Panc1 (cell line): ENCODE data around the gene SAMD11. TPM values are rescaled to one million over a fixed set of nuclear protein-coding genes. Genes with fewer than 3 reads are reported as not detected.

Experiments used
- ATAC-seq: fragments of 200-7000 bp; cut with Tn5 transposase; 2 replicates; pipeline ENCODE4 v1.9.1; 2020; ENCODE audit warnings: mild to moderate bottlenecking, moderate library complexity
- BruUV-seq: library from RNA; stranded (reverse); fragments of 400-500 nt; replicated peaks from 2 replicates; lab custom pipeline; 2021; lab: Mats Ljungman, UMichigan
- CTCF ChIA-PET: fragments of 300-600 bp; sonication (Branson Sonifier 250); formaldehyde crosslinking; loops from one replicate; lab custom pipeline; 2022; ENCODE audit warnings: antibody characterized with exemption; lab: Charles Lee
- POLR2A ChIA-PET: fragments of 300-600 bp; sonication (Branson Sonifier 250); formaldehyde crosslinking; loops from one replicate; lab custom pipeline; 2022; ENCODE audit warnings: antibody characterized with exemption; lab: Charles Lee
- DNase-seq: peaks from one replicate; pipeline ENCODE4 v3.0.0-alpha.2; 2010; ENCODE audit warnings: low read depth, low spot score
- H3K27ac ChIP-seq: 2 replicates; pipeline ENCODE4 v1.5.1; 2011; ENCODE audit warnings: mild to moderate bottlenecking, low read length, inconsistent platforms
- H3K27me3 ChIP-seq: fragments of 200-500 bp; sonication (Bioruptor generic); 2 replicates; pipeline ENCODE4 v1.6.0; 2014; ENCODE audit warnings: low read length, inconsistent platforms; ENCODE audit not compliant: control insufficient read depth, insufficient read depth
- H3K36me3 ChIP-seq: fragments of 200-500 bp; sonication (Bioruptor generic); 2 replicates; pipeline ENCODE4 v1.5.1; 2014; ENCODE audit warnings: inconsistent platforms, mild to moderate bottlenecking, low read length, moderate library complexity; ENCODE audit not compliant: control insufficient read depth, insufficient read depth
- H3K4me1 ChIP-seq: 2 replicates; pipeline ENCODE4 v1.5.1; 2011; ENCODE audit warnings: inconsistent platforms, mild to moderate bottlenecking, low read length, moderate library complexity; ENCODE audit not compliant: control insufficient read depth, insufficient read depth
- H3K4me3 ChIP-seq, 2 experiments: 2 replicates each; pipeline ENCODE4 v1.5.1; 2011 to 2012; ENCODE audit warnings: low read depth in 2 of 2, low read length in 2 of 2, mild to moderate bottlenecking in 2 of 2, inconsistent platforms in 1 of 2, moderate library complexity in 1 of 2
- H3K9me3 ChIP-seq: fragments of 200-500 bp; sonication (Bioruptor generic); 2 replicates; pipeline ENCODE4 v1.5.1; 2014; ENCODE audit warnings: low read depth, mild to moderate bottlenecking, inconsistent platforms, low read length, moderate library complexity; ENCODE audit not compliant: control insufficient read depth, insufficient read depth
- CTCF ChIP-seq: fragments of 450-650 bp; IDR thresholded peaks from 2 replicates; pipeline ENCODE4 v1.5.1; 2017; ENCODE audit warnings: mild to moderate bottlenecking
- POLR2AphosphoS5 ChIP-seq: IDR thresholded peaks from 2 replicates; pipeline ENCODE4 v1.6.1; 2012; ENCODE audit warnings: mild to moderate bottlenecking, low read depth, low read length, moderate library complexity
- SIN3A ChIP-seq: IDR thresholded peaks from 2 replicates; pipeline ENCODE4 v1.6.1; 2012; ENCODE audit warnings: low read depth, mild to moderate bottlenecking, low read length, moderate library complexity, borderline replicate concordance; ENCODE audit not compliant: insufficient read depth
- TCF7L2 ChIP-seq: IDR thresholded peaks from 2 replicates; pipeline ENCODE4 v1.6.1; 2011; ENCODE audit warnings: mild to moderate bottlenecking, low read depth, low read length, inconsistent platforms
- in situ Hi-C: cut with HindIII; loops from 2 replicates; pipeline ENCODE4 v1.10.0; 2016; ENCODE audit warnings: low sequenced_read_pairs, low pct_unique_long_range_greater_than_20kb
- intact Hi-C: fragments of 100-400 bp; cut with micrococcal nuclease; formaldehyde crosslinking; loops from one replicate; pipeline ENCODE4 v1.10.0; 2022; ENCODE audit not compliant: unreplicated experiment
- total RNA-seq: library from RNA; stranded (reverse); gene quantifications from one replicate; pipeline ENCODE4 v1.2.1, GENCODE V29; 2021; ENCODE audit not compliant: unreplicated experiment
- TF ChIP-seq, protein P1 (sequence below), 2 experiments: IDR thresholded peaks; 2 replicates each; pipeline ENCODE4 v1.6.1; 2011 to 2012; ENCODE audit warnings: low read depth in 2 of 2, control low read depth in 1 of 2, low read length in 1 of 2, mild to moderate bottlenecking in 1 of 2, moderate library complexity in 1 of 2; ENCODE audit not compliant: insufficient read depth in 1 of 2

SAMD11 gene
- total RNA-seq, 1 experiment from 2014 or later = 51.8 TPM

- TF ChIP-seq, protein P1, sequence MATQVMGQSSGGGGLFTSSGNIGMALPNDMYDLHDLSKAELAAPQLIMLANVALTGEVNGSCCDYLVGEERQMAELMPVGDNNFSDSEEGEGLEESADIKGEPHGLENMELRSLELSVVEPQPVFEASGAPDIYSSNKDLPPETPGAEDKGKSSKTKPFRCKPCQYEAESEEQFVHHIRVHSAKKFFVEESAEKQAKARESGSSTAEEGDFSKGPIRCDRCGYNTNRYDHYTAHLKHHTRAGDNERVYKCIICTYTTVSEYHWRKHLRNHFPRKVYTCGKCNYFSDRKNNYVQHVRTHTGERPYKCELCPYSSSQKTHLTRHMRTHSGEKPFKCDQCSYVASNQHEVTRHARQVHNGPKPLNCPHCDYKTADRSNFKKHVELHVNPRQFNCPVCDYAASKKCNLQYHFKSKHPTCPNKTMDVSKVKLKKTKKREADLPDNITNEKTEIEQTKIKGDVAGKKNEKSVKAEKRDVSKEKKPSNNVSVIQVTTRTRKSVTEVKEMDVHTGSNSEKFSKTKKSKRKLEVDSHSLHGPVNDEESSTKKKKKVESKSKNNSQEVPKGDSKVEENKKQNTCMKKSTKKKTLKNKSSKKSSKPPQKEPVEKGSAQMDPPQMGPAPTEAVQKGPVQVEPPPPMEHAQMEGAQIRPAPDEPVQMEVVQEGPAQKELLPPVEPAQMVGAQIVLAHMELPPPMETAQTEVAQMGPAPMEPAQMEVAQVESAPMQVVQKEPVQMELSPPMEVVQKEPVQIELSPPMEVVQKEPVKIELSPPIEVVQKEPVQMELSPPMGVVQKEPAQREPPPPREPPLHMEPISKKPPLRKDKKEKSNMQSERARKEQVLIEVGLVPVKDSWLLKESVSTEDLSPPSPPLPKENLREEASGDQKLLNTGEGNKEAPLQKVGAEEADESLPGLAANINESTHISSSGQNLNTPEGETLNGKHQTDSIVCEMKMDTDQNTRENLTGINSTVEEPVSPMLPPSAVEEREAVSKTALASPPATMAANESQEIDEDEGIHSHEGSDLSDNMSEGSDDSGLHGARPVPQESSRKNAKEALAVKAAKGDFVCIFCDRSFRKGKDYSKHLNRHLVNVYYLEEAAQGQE (IDR thresholded peaks at IDR 0.05; ENCODE audit: insufficient read depth in 1 of 2, low read depth in 2 of 2, low read length in 1 of 2) = no peak
- Histone ChIP-seq H3K4me3 (no peak overlapping the region), H3K27me3 (no peaks in the 10 kb centered on the region), H3K4me1 (peaks cover 13% of the 10 kb centered on the region), H3K9me3 (no peaks in the 10 kb centered on the region), H3K36me3 (no peaks in the 10 kb centered on the region; the same call in 1 of the 2 replicates), H3K27ac (no peak overlapping the region)
- intact Hi-C loops = no loop called here
- BruUV-seq = no TSS peak
- in situ Hi-C loops = no loop called here
- CTCF ChIA-PET = no interaction called here
- ATAC-seq = no peak
- DNase-seq = no peak
- POLR2A ChIA-PET = no interaction called here
Measured at GRCh38 chr1:963746-964525, 40.2 kb downstream of the SAMD11 start.

- Histone ChIP-seq H3K9me3 (no peaks in the 10 kb centered on the region), H3K27me3 (no peaks in the 10 kb centered on the region), H3K36me3 (no peaks in the 10 kb centered on the region), H3K4me3 (no peak overlapping the region), H3K4me1 (peaks cover 13% of the 10 kb centered on the region), H3K27ac (no peak overlapping the region)
- TF ChIP-seq CTCF (no peak), SIN3A (no peak), POLR2AphosphoS5 (no peak), TCF7L2 (no peak)
- TF ChIP-seq, protein P1 (IDR thresholded peaks at IDR 0.05; ENCODE audit: insufficient read depth in 1 of 2, low read depth in 2 of 2, low read length in 1 of 2) = no peak
- intact Hi-C loops = no loop called here
- ChIA-PET POLR2A (no interaction called here), CTCF (no interaction called here)
- no peak for ATAC-seq
- in situ Hi-C loops = no loop called here
- BruUV-seq = TSS peak; percentile 47
- no peak for DNase-seq
Measured at GRCh38 chr1:964691-965525, 41.2 kb downstream of the SAMD11 start.
